Mucosa of stomach (tissue), 1 donor: ENCODE data around the gene KLHDC7B.
"Not testable (repeated sequence)": the region's sequence is repeated elsewhere in the genome, so short reads cannot be mapped to it uniquely, and the experiment has no call there.

Source experiments
- H3K27me3 ChIP-seq: one replicate; pipeline ENCODE4 v1.7.0; 2013; ENCODE audit warnings: mild to moderate bottlenecking, low read length; ENCODE audit not compliant: control insufficient read depth, insufficient read depth
- H3K36me3 ChIP-seq: one replicate; pipeline ENCODE4 v1.7.0; 2013; ENCODE audit warnings: low read length; ENCODE audit not compliant: control insufficient read depth, insufficient read depth
- H3K4me1 ChIP-seq: one replicate; pipeline ENCODE4 v1.7.0; 2013; ENCODE audit warnings: mild to moderate bottlenecking, low read length; ENCODE audit not compliant: control insufficient read depth, insufficient read depth
- H3K4me3 ChIP-seq: one replicate; pipeline ENCODE4 v1.7.0; 2013; ENCODE audit warnings: low read length
- H3K9ac ChIP-seq: one replicate; pipeline ENCODE4 v1.7.0; 2013; ENCODE audit warnings: mild to moderate bottlenecking, low read length, moderate library complexity
- H3K9me3 ChIP-seq: one replicate; pipeline ENCODE4 v1.7.0; 2013; ENCODE audit warnings: mild to moderate bottlenecking, low read length, moderate library complexity; ENCODE audit not compliant: control insufficient read depth
- donor health status: Pancreatic carcinoma.

The KLHDC7B gene

GRCh38 chr22:50506611-50507420 is 38.9 kb upstream of the KLHDC7B start:
- H3K36me3 ChIP-seq = no peaks in the 10 kb centered on the region
- no peaks in the 10 kb centered on the region for H3K9me3 ChIP-seq
- peaks cover 26% of the 10 kb centered on the region for H3K4me1 ChIP-seq
- H3K27me3 ChIP-seq = no peaks in the 10 kb centered on the region
- H3K4me3 ChIP-seq = peak overlapping the region; percentile 82
- H3K9ac ChIP-seq = peak overlapping the region; percentile 82

- Histone ChIP-seq H3K4me3 (peak within 1 kb of the TSS; percentile 82), H3K9ac (peak within 1 kb of the TSS; percentile 82), H3K36me3 (no peaks in the 10 kb centered on the region), H3K9me3 (no peaks in the 10 kb centered on the region), H3K27me3 (no peaks in the 10 kb centered on the region), H3K4me1 (peaks cover 26% of the 10 kb centered on the region)
Observed at GRCh38 chr22:50507421-50507990, 38.2 kb upstream of the KLHDC7B start, which contains the start of gene LMF2. Gene LMF2, minus strand, starts transcription at chr22:50507702. Its CDS starts 27 bp downstream, at chr22:50507675.

DNA sequence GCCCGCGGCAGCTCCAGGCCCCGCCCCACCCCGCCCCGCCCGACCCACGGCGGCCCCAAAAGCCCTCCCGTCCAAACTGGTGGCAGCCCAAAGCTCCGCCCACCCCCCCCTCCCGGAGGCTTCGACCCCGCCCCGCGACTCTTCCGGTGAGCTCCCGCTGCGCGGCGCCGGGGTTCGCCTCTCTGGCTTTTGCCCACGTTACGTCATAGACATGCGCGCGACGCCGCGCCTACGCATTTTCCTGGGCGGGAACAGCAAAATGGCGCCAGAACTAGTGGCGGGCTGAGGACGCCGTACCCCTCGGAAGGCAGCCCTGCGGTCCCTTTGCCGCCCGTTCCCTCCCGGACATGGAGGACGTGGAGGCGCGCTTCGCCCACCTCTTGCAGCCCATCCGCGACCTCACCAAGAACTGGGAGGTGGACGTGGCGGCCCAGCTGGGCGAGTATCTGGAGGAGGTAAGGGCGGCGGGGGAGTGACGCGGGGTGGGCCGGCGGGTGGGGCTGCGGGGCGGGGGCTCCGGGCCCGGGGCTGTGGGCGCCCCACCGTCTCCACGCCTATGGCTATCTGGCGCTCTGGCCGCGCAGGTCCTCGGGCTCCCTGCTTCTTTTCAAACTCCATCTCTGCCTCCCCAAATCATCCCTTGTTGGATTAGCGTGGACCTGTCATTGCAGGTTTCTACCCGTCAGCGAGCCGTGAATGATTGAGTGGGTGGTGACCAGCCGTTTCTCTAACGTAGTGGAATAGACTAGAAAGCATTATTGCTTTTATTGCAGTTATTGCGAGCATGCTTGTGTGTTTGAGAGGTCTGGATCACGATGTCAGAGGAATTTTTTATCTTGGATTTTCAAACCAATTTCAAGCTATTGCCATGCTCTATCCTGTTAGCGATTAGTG is 37.5 kb upstream of the KLHDC7B start, which contains the start of gene NCAPH2:
Gene NCAPH2 (plus strand): TSS at position 234 of the 894 bp plus-strand sequence. CDS start 114 bp downstream, at position 348.
- Histone ChIP-seq H3K9me3 (no peaks in the 10 kb centered on the region), H3K4me1 (peaks cover 26% of the 10 kb centered on the region), H3K4me3 (peak within 1 kb of the TSS; percentile 82), H3K36me3 (no peaks in the 10 kb centered on the region), H3K9ac (peak within 1 kb of the TSS; percentile 82), H3K27me3 (no peaks in the 10 kb centered on the region)

DNA sequence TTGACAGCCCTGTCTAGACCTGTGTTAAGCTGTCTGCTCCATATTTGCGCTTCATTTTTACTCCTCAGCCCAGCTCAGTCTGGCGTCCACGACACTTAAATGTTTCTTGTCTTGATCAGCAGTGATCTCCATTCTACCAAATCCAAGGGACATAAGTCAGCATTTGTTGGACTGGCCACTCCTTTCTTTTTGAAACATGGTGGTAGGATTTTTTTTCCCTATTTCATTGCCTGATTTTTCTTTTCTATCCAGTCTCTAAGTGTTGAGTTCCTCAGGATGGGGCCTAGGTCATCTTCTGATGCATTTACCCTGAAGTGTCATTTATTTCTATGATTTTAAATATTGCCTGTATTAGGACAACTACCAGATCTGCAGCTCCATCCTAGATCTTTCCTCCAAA is 36.8 kb upstream of the KLHDC7B start:
- Histone ChIP-seq H3K27me3 (no peaks in the 10 kb centered on the region), H3K4me1 (peaks cover 26% of the 10 kb centered on the region), H3K9me3 (no peaks in the 10 kb centered on the region), H3K4me3 (peak overlapping the region; percentile 72), H3K9ac (peak overlapping the region; percentile 65), H3K36me3 (no peaks in the 10 kb centered on the region)

DNA sequence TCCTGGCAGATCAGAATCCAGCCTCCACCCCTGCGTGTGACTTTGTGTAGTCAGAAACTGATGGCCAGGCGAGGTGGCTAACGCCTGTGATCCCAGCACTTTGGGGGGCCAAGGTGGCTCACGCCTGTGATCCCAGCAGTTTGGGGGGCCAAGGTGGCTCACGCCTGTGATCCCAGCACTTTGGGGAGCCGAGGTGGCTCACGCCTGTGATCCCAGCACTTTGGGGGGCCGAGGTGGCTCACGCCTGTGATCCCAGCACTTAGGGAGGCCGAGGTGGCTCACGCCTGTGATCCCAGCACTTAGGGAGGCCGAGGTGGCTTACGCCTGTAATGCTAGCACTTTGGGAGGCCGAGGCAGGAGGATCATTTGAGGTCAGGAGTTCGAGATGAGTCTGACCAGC is 32.5 kb upstream of the KLHDC7B start:
- Histone ChIP-seq H3K27me3 (no peaks in the 10 kb centered on the region), H3K9me3 (no peaks in the 10 kb centered on the region), H3K4me1 (peaks cover 11% of the 10 kb centered on the region), H3K36me3 (no peaks in the 10 kb centered on the region), H3K4me3 (no peak overlapping the region), H3K9ac (no peak overlapping the region)

DNA sequence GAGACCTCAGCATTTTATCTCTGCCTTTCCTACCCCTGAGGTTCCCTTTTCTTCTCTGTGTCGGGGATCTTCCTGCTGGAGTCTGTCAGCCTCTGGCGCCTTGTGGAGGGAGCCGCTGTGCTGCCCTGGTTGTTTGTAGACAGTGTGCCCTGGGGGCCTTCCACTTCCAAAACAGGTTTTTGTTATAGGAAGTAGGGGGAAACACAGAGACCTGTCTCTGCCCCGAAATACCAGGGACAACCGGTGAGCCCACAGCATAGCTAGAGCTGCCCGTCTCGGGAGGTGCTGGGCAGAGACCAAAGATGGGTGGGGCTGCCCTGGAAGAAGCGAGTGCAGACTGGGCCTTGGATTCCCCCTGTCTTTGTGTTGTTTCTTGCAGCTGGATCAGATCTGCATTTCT is 29.6 kb upstream of the KLHDC7B start:
- no peak overlapping the region for H3K4me3 ChIP-seq
- H3K36me3 ChIP-seq = peaks cover 7% of the 10 kb centered on the region
- no peaks in the 10 kb centered on the region for H3K9me3 ChIP-seq

GRCh38 chr22:50516891-50517290 is 28.8 kb upstream of the KLHDC7B start:
- no peaks in the 10 kb centered on the region for H3K9me3 ChIP-seq
- no peak overlapping the region for H3K9ac ChIP-seq
- no peak overlapping the region for H3K4me3 ChIP-seq
- no peaks in the 10 kb centered on the region for H3K4me1 ChIP-seq
- H3K27me3 ChIP-seq = no peaks in the 10 kb centered on the region
- peaks cover 7% of the 10 kb centered on the region for H3K36me3 ChIP-seq

More for the DNA sequence above, 29.6 kb upstream of the KLHDC7B start:
- H3K4me1 ChIP-seq = no peaks in the 10 kb centered on the region
- no peak overlapping the region for H3K9ac ChIP-seq
- no peaks in the 10 kb centered on the region for H3K27me3 ChIP-seq

DNA sequence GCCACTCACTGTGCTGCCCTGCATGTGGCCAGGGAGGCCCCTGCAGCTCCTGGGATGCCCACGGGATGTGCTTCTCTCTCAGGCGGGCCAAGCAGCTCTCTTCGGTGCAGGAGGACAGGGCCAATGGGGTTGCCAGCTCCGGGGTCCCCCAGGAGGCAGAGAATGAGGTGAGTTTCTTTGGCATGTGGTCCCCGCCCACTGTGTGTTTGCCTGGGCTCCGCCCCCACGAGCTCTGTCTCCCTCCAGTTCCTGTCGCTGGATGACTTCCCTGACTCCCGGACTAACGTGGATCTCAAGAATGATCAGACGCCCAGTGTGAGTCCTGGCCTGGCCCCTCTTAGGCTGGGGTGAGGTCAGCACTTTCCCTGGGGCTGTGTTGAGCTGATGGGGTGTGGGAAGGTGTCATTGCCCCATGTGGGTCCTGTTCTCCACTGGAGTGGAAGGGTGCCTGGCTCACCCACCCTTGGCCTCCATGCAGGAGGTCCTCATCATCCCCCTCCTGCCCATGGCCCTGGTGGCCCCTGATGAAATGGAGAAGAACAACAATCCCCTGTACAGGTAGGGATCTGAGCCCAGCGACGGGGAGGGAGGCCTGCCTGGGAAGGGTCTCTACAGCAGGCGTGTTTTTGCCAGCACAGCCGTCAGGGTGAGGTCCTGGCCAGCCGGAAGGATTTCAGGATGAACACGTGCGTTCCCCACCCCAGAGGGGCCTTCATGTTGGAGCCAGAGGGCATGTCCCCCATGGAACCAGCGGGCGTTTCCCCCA is 28.0 kb upstream of the KLHDC7B start:
- Histone ChIP-seq H3K4me1 (no peaks in the 10 kb centered on the region), H3K4me3 (no peak overlapping the region), H3K27me3 (no peaks in the 10 kb centered on the region), H3K9ac (no peak overlapping the region), H3K9me3 (no peaks in the 10 kb centered on the region), H3K36me3 (peaks cover 14% of the 10 kb centered on the region)

DNA sequence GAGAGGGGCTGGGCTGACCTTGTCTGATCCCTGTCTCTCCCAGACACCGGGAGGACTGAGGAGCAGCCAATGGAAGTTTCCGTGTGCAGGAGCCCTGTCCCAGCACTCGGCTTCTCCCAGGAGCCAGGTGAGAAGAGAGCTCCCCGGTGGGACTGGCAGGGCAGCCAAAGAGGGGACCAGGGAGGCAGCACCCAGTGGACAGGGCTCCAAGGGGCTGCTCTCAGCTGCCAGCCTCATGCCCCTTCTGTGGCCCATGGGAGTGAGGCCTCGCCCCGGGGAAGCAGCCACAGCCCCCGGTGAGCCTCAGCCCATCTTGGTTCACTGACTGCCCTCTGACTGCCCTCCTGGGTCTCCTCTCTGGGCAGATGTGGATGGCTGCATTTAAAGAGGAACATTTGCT is 27.1 kb upstream of the KLHDC7B start:
- Histone ChIP-seq H3K36me3 (peaks cover 24% of the 10 kb centered on the region), H3K9ac (no peak overlapping the region), H3K4me3 (no peak overlapping the region), H3K27me3 (no peaks in the 10 kb centered on the region), H3K9me3 (no peaks in the 10 kb centered on the region), H3K4me1 (peaks cover 8% of the 10 kb centered on the region)

- Histone ChIP-seq H3K4me1 (peaks cover 14% of the 10 kb centered on the region), H3K9ac (no peak overlapping the region), H3K9me3 (no peaks in the 10 kb centered on the region), H3K4me3 (no peak overlapping the region), H3K27me3 (no peaks in the 10 kb centered on the region), H3K36me3 (peaks cover 26% of the 10 kb centered on the region)
Observed at GRCh38 chr22:50519151-50519550, 26.5 kb upstream of the KLHDC7B start.

GRCh38 chr22:50520184-50520583 is 25.5 kb upstream of the KLHDC7B start:
- H3K36me3 ChIP-seq = peaks cover 26% of the 10 kb centered on the region
- H3K4me3 ChIP-seq, H3K9me3 ChIP-seq: not testable (repeated sequence)

More at GRCh38 chr22:50520184-50520583, 25.5 kb upstream of the KLHDC7B start:
- H3K9ac ChIP-seq, H3K27me3 ChIP-seq: not testable (repeated sequence)
- H3K4me1 ChIP-seq = peaks cover 24% of the 10 kb centered on the region
